OCI-LY3 (cell line): Measurements from ENCODE around the gene ADIPOR2.

Source experiments
- H2AFZ ChIP-seq: fragments of 200-600, 300-600 bp; shearing (Covaris generic); 2 replicates; pipeline ENCODE4 v1.6.0; 2014; ENCODE audit warnings: antibody characterized with exemption, low read depth, low read length
- H3K27ac ChIP-seq: fragments of 200-600, 300-600 bp; sonication (generic); 2 replicates; pipeline ENCODE4 v1.5.1; 2014; ENCODE audit warnings: mild to moderate bottlenecking, low read length, moderate library complexity, mixed read lengths
- H3K27me3 ChIP-seq: fragments of 200-600, 300-600 bp; sonication (generic); 2 replicates; pipeline ENCODE4 v1.6.1; 2014; ENCODE audit warnings: low read depth, low read length, mixed read lengths
- H3K36me3 ChIP-seq: fragments of 200-600, 300-600 bp; sonication (generic); replicated peaks from 2 replicates; pipeline ENCODE3; 2014; ENCODE audit warnings: low read depth, low read length, mixed read lengths
- H3K4me1 ChIP-seq: fragments of 300-600, 200-600 bp; sonication (generic); 2 replicates; pipeline ENCODE4 v1.6.1; 2014; ENCODE audit warnings: low read length, mixed read lengths
- H3K4me2 ChIP-seq: fragments of 200-600, 300-600 bp; sonication (generic); 2 replicates; pipeline ENCODE4 v1.6.1; 2014; ENCODE audit warnings: low read length, mixed read lengths
- H3K4me3 ChIP-seq: fragments of 300-600, 200-600 bp; sonication (generic); 2 replicates; pipeline ENCODE4 v1.5.1; 2014; ENCODE audit warnings: antibody characterized with exemption, mild to moderate bottlenecking, low read length, moderate library complexity
- H3K79me2 ChIP-seq: fragments of 300-600, 200-600 bp; shearing (Covaris generic); 2 replicates; pipeline ENCODE4 v1.6.1; 2014; ENCODE audit warnings: mild to moderate bottlenecking, low read length, mixed read lengths
- H3K9ac ChIP-seq: fragments of 300-600, 200-600 bp; shearing (Covaris generic); 2 replicates; pipeline ENCODE4 v1.6.0; 2014; ENCODE audit warnings: mild to moderate bottlenecking, low read length, moderate library complexity
- H3K9me3 ChIP-seq: fragments of 200-600, 300-600 bp; shearing (Covaris generic); 2 replicates; pipeline ENCODE4 v1.6.1; 2014; ENCODE audit warnings: low read length, mixed read lengths; ENCODE audit not compliant: insufficient read depth
- H4K20me1 ChIP-seq: fragments of 200-600, 300-600 bp; sonication (generic); 2 replicates; pipeline ENCODE4 v1.6.1; 2016; ENCODE audit warnings: low read length, mixed read lengths; ENCODE audit not compliant: insufficient read depth
- CTCF ChIP-seq: fragments of 200-600, 300-600 bp; sonication (generic); IDR thresholded peaks from 2 replicates; pipeline ENCODE4 v1.5.1; 2014; ENCODE audit warnings: antibody characterized with exemption, low read length, low read depth
- EZH2phosphoT487 ChIP-seq: fragments of 200-600 bp; shearing (Covaris generic); IDR thresholded peaks from 2 replicates; pipeline ENCODE4 v1.6.1; 2018; ENCODE audit warnings: antibody characterized with exemption, mixed run types, low read depth

The ADIPOR2 gene

GRCh38 chr12:1800401-1801302 is 109.8 kb downstream of the ADIPOR2 start:
- TF ChIP-seq EZH2phosphoT487: no peak
- peak; percentile 62 for TF ChIP-seq CTCF
- H3K9ac ChIP-seq: no peak overlapping the region

GRCh38 chr12:1801303-1801975 is 110.6 kb downstream of the ADIPOR2 start:
- H3K4me1 ChIP-seq: peaks cover 16% of the 10 kb centered on the region

More at GRCh38 chr12:1800401-1801302, 109.8 kb downstream of the ADIPOR2 start:
- no peak overlapping the region for H3K27ac ChIP-seq
- H3K79me2 ChIP-seq: 0 out of 2 replicates have a peak, but pooled peaks cover 4% of the 10 kb centered on the region
- H3K27me3 ChIP-seq: no peaks in the 10 kb centered on the region
- peaks cover 19% of the 10 kb centered on the region for H3K4me1 ChIP-seq
- no peaks in the 10 kb centered on the region for H3K9me3 ChIP-seq
- peak overlapping the region; percentile 21; the same call in 1 of the 2 replicates for H3K4me2 ChIP-seq
- no peaks in the 10 kb centered on the region for H3K36me3 ChIP-seq
- no peak overlapping the region for H2AFZ ChIP-seq
- H3K4me3 ChIP-seq: no peak overlapping the region
- no peaks in the 10 kb centered on the region for H4K20me1 ChIP-seq

GRCh38 chr12:1803736-1804135 is 112.9 kb downstream of the ADIPOR2 start:
- Histone ChIP-seq H3K27ac (no peak overlapping the region), H4K20me1 (no peaks in the 10 kb centered on the region), H3K79me2 (no peaks in the 10 kb centered on the region), H3K27me3 (no peaks in the 10 kb centered on the region), H3K9ac (no peak overlapping the region), H2AFZ (peak overlapping the region; percentile 72), H3K36me3 (no peaks in the 10 kb centered on the region), H3K9me3 (no peaks in the 10 kb centered on the region), H3K4me2 (no peak overlapping the region), H3K4me1 (peaks cover 16% of the 10 kb centered on the region), H3K4me3 (no peak overlapping the region)
- TF ChIP-seq EZH2phosphoT487 (no peak), CTCF (no peak)

More at GRCh38 chr12:1801303-1801975, 110.6 kb downstream of the ADIPOR2 start:
- TF ChIP-seq CTCF (no peak), EZH2phosphoT487 (no peak)
- Histone ChIP-seq H2AFZ (no peak overlapping the region), H3K27me3 (no peaks in the 10 kb centered on the region), H3K4me3 (no peak overlapping the region), H4K20me1 (no peaks in the 10 kb centered on the region), H3K4me2 (peak overlapping the region; percentile 21; the same call in 1 of the 2 replicates), H3K27ac (no peak overlapping the region), H3K9me3 (no peaks in the 10 kb centered on the region), H3K79me2 (0 out of 2 replicates have a peak, but pooled peaks cover 2% of the 10 kb centered on the region), H3K9ac (no peak overlapping the region), H3K36me3 (no peaks in the 10 kb centered on the region)
